Keratinocyte (primary cell): ENCODE results near the gene CLEC16A.

Experiments used
- CTCF ChIP-seq, 3 experiments: IDR thresholded peaks in 1 of 3; conservative IDR thresholded peaks in 1 of 3; optimal IDR thresholded peaks in 1 of 3; 2 replicates in 2 of 3; 3 replicates in 1 of 3; pipeline versions ENCODE3 to v1.5.1; 2011; ENCODE audit warnings: low read length in 3 of 3, mild to moderate bottlenecking in 3 of 3, moderate library complexity in 2 of 3, control low read depth in 1 of 3, inconsistent platforms in 1 of 3; ENCODE audit not compliant: insufficient read depth in 2 of 3; ENCODE audit errors: extremely low read depth in 1 of 3
- EZH2 ChIP-seq: IDR thresholded peaks from one replicate; pipeline ENCODE4 v1.6.1; 2012; ENCODE audit warnings: inconsistent platforms, mild to moderate bottlenecking, low read length, moderate library complexity

- no peak for TF ChIP-seq CTCF (optimal IDR thresholded peaks at IDR 0.05 in 1 of 3, IDR thresholded peaks at IDR 0.05 in 1 of 3, conservative IDR thresholded peaks at IDR 0.05 in 1 of 3; ENCODE audit: extremely low read depth in 1 of 3, insufficient read depth in 2 of 3, low read length in 3 of 3)
- TF ChIP-seq EZH2 = no peak
Observed at GRCh38 chr16:11022002-11022401, 77.6 kb downstream of the CLEC16A start.
